ENCODE measurements around the gene PPM1D. TPM values are rescaled to one million over a fixed set of nuclear protein-coding genes. Genes with fewer than 3 reads are reported as not detected.

PPM1D gene
- total and polyA plus RNA-seq, 2 of the 13 experiments (the other 11 are each of a cell fraction or from before 2014, with no cell fraction given): 8.0 to 26.2 TPM

DNA sequence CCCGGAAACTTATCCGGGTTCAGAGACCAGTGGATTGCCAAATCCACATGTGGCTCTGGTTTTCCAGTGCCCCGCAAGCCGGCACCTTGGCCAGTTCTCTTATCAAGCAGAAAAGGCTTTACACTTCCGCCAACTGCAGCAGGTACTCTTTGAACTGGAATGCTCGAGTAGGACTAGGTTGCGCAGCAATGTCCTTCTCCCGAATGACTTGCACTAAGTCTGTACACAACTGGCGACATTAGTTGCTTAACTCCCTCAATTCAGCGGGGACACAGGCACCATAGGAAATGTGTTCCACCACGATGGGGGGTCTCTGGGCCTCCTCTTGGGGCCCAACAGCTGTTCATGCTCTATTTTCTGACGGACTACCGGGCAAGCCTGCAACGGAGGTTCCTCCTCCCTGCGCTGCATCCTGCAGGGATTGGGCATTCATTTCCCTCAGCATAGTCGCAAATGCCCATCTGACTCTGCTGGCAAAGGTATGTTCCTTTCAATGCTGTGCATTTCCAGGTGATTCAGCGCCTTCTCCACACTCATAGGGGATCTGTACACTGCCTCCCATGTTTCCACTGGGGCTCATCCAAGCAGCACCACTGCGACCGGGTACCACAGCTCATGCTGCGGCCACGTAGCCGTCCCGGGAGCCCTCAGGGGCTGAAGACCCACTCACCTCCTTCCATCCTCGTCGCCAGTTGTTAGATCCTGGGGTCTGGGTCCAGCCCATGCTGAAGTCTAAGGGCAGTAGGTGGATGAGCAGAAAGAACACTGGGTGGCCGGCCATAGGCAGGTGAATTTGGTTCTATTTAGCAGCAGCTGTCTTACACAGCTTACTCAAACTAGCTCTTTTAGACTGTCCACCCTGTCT lies 39.8 kb upstream of the PPM1D start (continued):
- TF ChIP-seq, protein P1, sequence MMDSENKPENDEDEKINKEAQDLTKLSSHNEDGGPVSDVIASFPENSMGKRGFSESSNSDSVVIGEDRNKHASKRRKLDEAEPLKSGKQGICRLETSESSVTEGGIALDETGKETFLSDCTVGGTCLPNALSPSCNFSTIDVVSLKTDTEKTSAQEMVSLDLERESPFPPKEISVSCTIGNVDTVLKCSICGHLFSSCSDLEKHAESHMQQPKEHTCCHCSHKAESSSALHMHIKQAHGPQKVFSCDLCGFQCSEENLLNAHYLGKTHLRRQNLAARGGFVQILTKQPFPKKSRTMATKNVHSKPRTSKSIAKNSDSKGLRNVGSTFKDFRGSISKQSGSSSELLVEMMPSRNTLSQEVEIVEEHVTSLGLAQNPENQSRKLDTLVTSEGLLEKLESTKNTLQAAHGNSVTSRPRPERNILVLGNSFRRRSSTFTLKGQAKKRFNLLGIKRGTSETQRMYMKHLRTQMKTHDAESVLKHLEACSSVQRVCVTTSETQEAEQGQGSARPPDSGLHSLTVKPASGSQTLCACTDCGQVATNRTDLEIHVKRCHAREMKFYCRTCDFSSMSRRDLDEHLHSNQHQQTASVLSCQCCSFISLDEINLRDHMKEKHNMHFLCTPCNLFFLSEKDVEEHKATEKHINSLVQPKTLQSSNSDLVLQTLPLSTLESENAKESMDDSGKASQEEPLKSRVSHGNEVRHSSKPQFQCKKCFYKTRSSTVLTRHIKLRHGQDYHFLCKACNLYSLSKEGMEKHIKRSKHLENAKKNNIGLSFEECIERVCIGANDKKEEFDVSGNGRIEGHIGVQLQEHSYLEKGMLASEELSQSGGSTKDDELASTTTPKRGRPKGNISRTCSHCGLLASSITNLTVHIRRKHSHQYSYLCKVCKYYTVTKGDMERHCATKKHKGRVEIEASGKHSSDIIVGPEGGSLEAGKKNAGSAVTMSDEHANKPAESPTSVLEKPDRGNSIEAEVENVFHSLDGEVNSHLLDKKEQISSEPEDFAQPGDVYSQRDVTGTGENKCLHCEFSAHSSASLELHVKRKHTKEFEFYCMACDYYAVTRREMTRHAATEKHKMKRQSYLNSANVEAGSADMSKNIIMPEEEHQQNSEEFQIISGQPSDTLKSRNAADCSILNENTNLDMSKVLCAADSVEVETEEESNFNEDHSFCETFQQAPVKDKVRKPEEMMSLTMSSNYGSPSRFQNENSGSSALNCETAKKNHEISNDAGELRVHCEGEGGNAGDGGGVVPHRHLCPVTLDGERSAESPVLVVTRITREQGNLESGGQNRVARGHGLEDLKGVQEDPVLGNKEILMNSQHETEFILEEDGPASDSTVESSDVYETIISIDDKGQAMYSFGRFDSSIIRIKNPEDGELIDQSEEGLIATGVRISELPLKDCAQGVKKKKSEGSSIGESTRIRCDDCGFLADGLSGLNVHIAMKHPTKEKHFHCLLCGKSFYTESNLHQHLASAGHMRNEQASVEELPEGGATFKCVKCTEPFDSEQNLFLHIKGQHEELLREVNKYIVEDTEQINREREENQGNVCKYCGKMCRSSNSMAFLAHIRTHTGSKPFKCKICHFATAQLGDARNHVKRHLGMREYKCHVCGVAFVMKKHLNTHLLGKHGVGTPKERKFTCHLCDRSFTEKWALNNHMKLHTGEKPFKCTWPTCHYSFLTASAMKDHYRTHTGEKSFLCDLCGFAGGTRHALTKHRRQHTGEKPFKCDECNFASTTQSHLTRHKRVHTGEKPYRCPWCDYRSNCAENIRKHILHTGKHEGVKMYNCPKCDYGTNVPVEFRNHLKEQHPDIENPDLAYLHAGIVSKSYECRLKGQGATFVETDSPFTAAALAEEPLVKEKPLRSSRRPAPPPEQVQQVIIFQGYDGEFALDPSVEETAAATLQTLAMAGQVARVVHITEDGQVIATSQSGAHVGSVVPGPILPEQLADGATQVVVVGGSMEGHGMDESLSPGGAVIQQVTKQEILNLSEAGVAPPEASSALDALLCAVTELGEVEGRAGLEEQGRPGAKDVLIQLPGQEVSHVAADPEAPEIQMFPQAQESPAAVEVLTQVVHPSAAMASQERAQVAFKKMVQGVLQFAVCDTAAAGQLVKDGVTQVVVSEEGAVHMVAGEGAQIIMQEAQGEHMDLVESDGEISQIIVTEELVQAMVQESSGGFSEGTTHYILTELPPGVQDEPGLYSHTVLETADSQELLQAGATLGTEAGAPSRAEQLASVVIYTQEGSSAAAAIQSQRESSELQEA (CRISPR knock-in tag; IDR thresholded peaks at IDR 0.05; ENCODE audit: not compliant biosample characterization): peak; percentile 55
- TF ChIP-seq, protein P2, sequence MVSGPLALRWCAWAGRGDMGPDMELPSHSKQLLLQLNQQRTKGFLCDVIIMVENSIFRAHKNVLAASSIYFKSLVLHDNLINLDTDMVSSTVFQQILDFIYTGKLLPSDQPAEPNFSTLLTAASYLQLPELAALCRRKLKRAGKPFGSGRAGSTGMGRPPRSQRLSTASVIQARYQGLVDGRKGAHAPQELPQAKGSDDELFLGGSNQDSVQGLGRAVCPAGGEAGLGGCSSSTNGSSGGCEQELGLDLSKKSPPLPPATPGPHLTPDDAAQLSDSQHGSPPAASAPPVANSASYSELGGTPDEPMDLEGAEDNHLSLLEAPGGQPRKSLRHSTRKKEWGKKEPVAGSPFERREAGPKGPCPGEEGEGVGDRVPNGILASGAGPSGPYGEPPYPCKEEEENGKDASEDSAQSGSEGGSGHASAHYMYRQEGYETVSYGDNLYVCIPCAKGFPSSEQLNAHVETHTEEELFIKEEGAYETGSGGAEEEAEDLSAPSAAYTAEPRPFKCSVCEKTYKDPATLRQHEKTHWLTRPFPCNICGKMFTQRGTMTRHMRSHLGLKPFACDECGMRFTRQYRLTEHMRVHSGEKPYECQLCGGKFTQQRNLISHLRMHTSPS (CRISPR knock-in tag; IDR thresholded peaks at IDR 0.05; ENCODE audit: low read depth): peak; percentile 56; the same call in 1 of the 2 replicates
- TF ChIP-seq GATAD2A (CRISPR knock-in tag; IDR thresholded peaks at IDR 0.05) (peak; percentile 88), SOX5 (CRISPR knock-in tag; IDR thresholded peaks at IDR 0.05; ENCODE audit: borderline replicate concordance) (peak; percentile 50; the same call in 1 of the 2 replicates), ZMYM3 (CRISPR knock-in tag; IDR thresholded peaks at IDR 0.05) (peak; percentile 71; the same call in 1 of the 2 replicates)
- TF ChIP-seq, protein P3, sequence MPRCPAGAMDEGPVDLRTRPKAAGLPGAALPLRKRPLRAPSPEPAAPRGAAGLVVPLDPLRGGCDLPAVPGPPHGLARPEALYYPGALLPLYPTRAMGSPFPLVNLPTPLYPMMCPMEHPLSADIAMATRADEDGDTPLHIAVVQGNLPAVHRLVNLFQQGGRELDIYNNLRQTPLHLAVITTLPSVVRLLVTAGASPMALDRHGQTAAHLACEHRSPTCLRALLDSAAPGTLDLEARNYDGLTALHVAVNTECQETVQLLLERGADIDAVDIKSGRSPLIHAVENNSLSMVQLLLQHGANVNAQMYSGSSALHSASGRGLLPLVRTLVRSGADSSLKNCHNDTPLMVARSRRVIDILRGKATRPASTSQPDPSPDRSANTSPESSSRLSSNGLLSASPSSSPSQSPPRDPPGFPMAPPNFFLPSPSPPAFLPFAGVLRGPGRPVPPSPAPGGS (CRISPR knock-in tag; IDR thresholded peaks at IDR 0.05): peak; percentile 77; the same call in 1 of the 2 replicates
- TF ChIP-seq, protein P4, sequence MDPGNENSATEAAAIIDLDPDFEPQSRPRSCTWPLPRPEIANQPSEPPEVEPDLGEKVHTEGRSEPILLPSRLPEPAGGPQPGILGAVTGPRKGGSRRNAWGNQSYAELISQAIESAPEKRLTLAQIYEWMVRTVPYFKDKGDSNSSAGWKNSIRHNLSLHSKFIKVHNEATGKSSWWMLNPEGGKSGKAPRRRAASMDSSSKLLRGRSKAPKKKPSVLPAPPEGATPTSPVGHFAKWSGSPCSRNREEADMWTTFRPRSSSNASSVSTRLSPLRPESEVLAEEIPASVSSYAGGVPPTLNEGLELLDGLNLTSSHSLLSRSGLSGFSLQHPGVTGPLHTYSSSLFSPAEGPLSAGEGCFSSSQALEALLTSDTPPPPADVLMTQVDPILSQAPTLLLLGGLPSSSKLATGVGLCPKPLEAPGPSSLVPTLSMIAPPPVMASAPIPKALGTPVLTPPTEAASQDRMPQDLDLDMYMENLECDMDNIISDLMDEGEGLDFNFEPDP (CRISPR knock-in tag; conservative IDR thresholded peaks at IDR 0.05): no peak
- TF ChIP-seq, protein P5, sequence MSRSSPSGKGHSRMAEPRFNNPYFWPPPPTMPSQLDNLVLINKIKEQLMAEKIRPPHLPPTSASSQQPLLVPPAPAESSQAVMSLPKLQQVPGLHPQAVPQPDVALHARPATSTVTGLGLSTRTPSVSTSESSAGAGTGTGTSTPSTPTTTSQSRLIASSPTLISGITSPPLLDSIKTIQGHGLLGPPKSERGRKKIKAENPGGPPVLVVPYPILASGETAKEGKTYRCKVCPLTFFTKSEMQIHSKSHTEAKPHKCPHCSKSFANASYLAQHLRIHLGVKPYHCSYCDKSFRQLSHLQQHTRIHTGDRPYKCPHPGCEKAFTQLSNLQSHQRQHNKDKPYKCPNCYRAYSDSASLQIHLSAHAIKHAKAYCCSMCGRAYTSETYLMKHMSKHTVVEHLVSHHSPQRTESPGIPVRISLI (CRISPR knock-in tag; IDR thresholded peaks at IDR 0.05; ENCODE audit: borderline replicate concordance): peak; percentile 37; the same call in 1 of the 2 replicates

Measured in HepG2 (cell line).